CD14-positive monocyte (primary cell): Measurements from ENCODE around the gene TNN. TPM values are rescaled to one million over a fixed set of nuclear protein-coding genes. Genes with fewer than 3 reads are reported as not detected.

ENCODE experiments used
- DNase-seq, 3 donors: peaks; one replicate each; pipeline ENCODE4 v3.0.0-alpha.2; 2011 to 2022
- H2AFZ ChIP-seq: 2 replicates; pipeline ENCODE4 v1.6.0; 2012; ENCODE audit warnings: mild to moderate bottlenecking, low read depth, low read length, inconsistent platforms; ENCODE audit not compliant: insufficient read depth, poor library complexity, severe bottlenecking
- H3K27ac ChIP-seq, 2 donors: 1 replicate in 1 of 2; 2 replicates in 1 of 2; pipeline ENCODE4 v1.5.1; 2012 to 2013; ENCODE audit warnings: low read length in 2 of 2, control low read depth in 1 of 2, inconsistent platforms in 1 of 2, low read depth in 1 of 2, mild to moderate bottlenecking in 1 of 2
- H3K27me3 ChIP-seq, 2 donors: one replicate each; pipeline versions ENCODE4 v1.6.0 to v1.6.1; 2011 to 2013; ENCODE audit warnings: low read length in 2 of 2; ENCODE audit not compliant: control insufficient read depth in 2 of 2, insufficient read depth in 2 of 2
- H3K36me3 ChIP-seq, 2 donors: replicated peaks in 1 of 2; 1 replicate in 1 of 2; 2 replicates in 1 of 2; pipeline versions ENCODE4 v1.5.1 to v1.6.1; 2012 to 2013; ENCODE audit warnings: low read length in 2 of 2, control low read depth in 1 of 2, inconsistent platforms in 1 of 2, mild to moderate bottlenecking in 1 of 2; ENCODE audit not compliant: insufficient read depth in 2 of 2, control insufficient read depth in 1 of 2
- H3K4me1 ChIP-seq, 2 donors: 1 replicate in 1 of 2; 2 replicates in 1 of 2; pipeline versions ENCODE4 v1.5.1 to v1.6.1; 2012 to 2013; ENCODE audit warnings: low read length in 2 of 2, control low read depth in 1 of 2, inconsistent platforms in 1 of 2, mild to moderate bottlenecking in 1 of 2, moderate library complexity in 1 of 2; ENCODE audit not compliant: insufficient read depth in 2 of 2, control insufficient read depth in 1 of 2
- H3K4me2 ChIP-seq: replicated peaks from 2 replicates; pipeline ENCODE3; 2012; ENCODE audit warnings: low read length, moderate library complexity, mild to moderate bottlenecking; ENCODE audit not compliant: poor library complexity, severe bottlenecking; ENCODE audit errors: extremely low read depth
- H3K4me3 ChIP-seq, 3 experiments: fragments of 200-600 bp in 1 of 3; sonication (generic) in 1 of 3; replicated peaks in 1 of 3; 1 replicate in 2 of 3; 2 replicates in 1 of 3; pipeline ENCODE4 v1.5.1; 2011 to 2013; ENCODE audit warnings: low read length in 3 of 3, mild to moderate bottlenecking in 3 of 3, control low read depth in 2 of 3, low read depth in 2 of 3, inconsistent platforms in 1 of 3, moderate library complexity in 1 of 3
- H3K79me2 ChIP-seq: 2 replicates; pipeline ENCODE4 v1.6.0; 2012; ENCODE audit warnings: mild to moderate bottlenecking, control low read depth, inconsistent platforms, low read length, moderate library complexity; ENCODE audit not compliant: insufficient read depth
- H3K9ac ChIP-seq: 2 replicates; pipeline ENCODE4 v1.6.0; 2017; ENCODE audit warnings: low read length, mild to moderate bottlenecking; ENCODE audit not compliant: insufficient read depth, poor library complexity, severe bottlenecking
- H3K9me3 ChIP-seq, 2 donors: replicated peaks in 1 of 2; 1 replicate in 1 of 2; 2 replicates in 1 of 2; pipeline versions ENCODE4 v1.5.1 to v1.6.1; 2012 to 2013; ENCODE audit warnings: low read length in 2 of 2, control low read depth in 1 of 2; ENCODE audit not compliant: control insufficient read depth in 1 of 2, insufficient read depth in 1 of 2
- H4K20me1 ChIP-seq: 2 replicates; pipeline ENCODE4 v1.6.0; 2012; ENCODE audit warnings: mild to moderate bottlenecking, low read length, control low read depth, moderate library complexity; ENCODE audit not compliant: insufficient read depth
- H3K27ac Mint-ChIP-seq, 7 donors: one replicate each; pipeline ENCODE4 v1.8.0; 2020; ENCODE audit warnings: mild to moderate bottlenecking in 7 of 7, mixed read lengths in 7 of 7, moderate library complexity in 6 of 7, inconsistent platforms in 2 of 7
- H3K27me3 Mint-ChIP-seq, 3 donors: one replicate each; pipeline ENCODE4 v1.8.0; 2021 to 2022; ENCODE audit warnings: low read depth in 3 of 3, mild to moderate bottlenecking in 3 of 3, mixed read lengths in 3 of 3, moderate library complexity in 3 of 3, inconsistent platforms in 1 of 3
- H3K36me3 Mint-ChIP-seq, 2 donors: one replicate each; pipeline ENCODE4 v1.8.0; 2020; ENCODE audit warnings: mixed read lengths in 2 of 2, inconsistent platforms in 1 of 2, mild to moderate bottlenecking in 1 of 2
- H3K4me1 Mint-ChIP-seq: one replicate; pipeline ENCODE4 v1.8.0; 2020; ENCODE audit warnings: mild to moderate bottlenecking, mixed read lengths
- H3K4me3 Mint-ChIP-seq, 2 donors: one replicate each; pipeline ENCODE4 v1.8.0; 2020; ENCODE audit warnings: mild to moderate bottlenecking in 2 of 2, mixed read lengths in 2 of 2, moderate library complexity in 1 of 2
- H3K9me3 Mint-ChIP-seq, 7 donors: one replicate each; pipeline ENCODE4 v1.8.0; 2020 to 2022; ENCODE audit warnings: mixed read lengths in 7 of 7, mild to moderate bottlenecking in 6 of 7, moderate library complexity in 6 of 7, inconsistent platforms in 2 of 7
- CTCF ChIP-seq: fragments of 200-600 bp; IDR thresholded peaks from one replicate; pipeline ENCODE4 v1.8.0; 2022; ENCODE audit warnings: antibody characterized with exemption, mild to moderate bottlenecking
- WGBS: methylation state at CpG from one replicate; pipeline ENCODE4 v1.1.5; 2013; ENCODE audit warnings: missing lambda C conversion rate; ENCODE audit not compliant: insufficient coverage; 5-methylcytosine and 5-hydroxymethylcytosine counted together
- intact Hi-C, 2 donors: fragments of 100-400 bp; cut with micrococcal nuclease; formaldehyde crosslinking; loops; one replicate each; pipeline versions ENCODE4 v1.15.0 to v1.15.1; 2023
- polyA plus RNA-seq, 3 donors: library from polyadenylated mRNA; depleted of rRNA in 1 of 3; unstranded in 2 of 3; stranded (reverse) in 1 of 3; fragments of 300-500 nt in 2 of 3; fragments of >200 nt in 1 of 3; fragmentation: Illumina TruSeq in 2 of 3; gene quantifications; 1 replicate in 2 of 3; 2 replicates in 1 of 3; pipeline ENCODE4 v1.2.3, GENCODE V29; 2012 to 2021

The TNN gene
- polyA plus RNA-seq, 3 donors: not detected

DNA sequence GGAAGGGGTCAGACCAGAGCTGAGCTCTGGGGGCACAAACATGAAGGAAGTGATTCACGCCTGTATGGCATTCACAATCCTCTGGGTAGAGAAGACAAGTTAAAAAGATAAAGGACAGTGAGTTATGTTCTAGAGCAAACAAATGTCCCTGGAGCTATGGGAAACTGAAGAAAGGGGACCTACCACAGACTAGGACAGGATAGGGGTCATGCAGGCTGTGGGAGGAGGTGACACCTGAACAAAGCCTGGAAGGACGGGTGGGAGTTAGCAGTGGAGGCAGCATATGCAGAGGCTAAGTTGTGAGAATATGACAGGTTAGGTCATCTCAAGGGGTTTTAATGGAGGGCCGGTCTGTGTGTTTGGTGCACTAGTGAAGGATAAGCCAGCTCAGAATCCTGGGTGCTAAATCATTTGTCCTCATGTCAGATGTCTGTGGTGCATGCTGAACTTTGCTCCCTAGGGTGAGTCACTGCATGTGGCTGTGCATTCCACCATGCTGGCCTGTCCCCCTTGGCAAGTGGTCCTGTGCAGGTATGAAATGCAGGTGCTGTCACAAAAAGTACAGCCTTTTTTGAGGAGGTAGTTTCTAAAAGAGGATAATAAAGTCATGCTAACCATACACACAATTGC, 28.5 kb downstream of the TNN start:
- H3K79me2 ChIP-seq: no peaks in the 10 kb centered on the region
- no peak overlapping the region for H3K27ac Mint-ChIP-seq
- TF ChIP-seq CTCF: no peak
- intact Hi-C loops: no loop called here
- H4K20me1 ChIP-seq: no peaks in the 10 kb centered on the region
- H3K4me1 ChIP-seq: peaks cover 1 to 5% of the 10 kb centered on the region in 2 donors
- H3K9me3 Mint-ChIP-seq: peaks cover 0 to 5% (median 3%) of the 10 kb centered on the region in 7 donors
- no peak overlapping the region for H3K4me3 Mint-ChIP-seq
- H3K36me3 ChIP-seq: no peaks in the 10 kb centered on the region
- no peaks in the 10 kb centered on the region for H3K9me3 ChIP-seq
- H2AFZ ChIP-seq: no peak overlapping the region
- DNase-seq: no peak
- no peak overlapping the region for H3K4me3 ChIP-seq
- H3K27me3 ChIP-seq: no peaks in the 10 kb centered on the region
- H3K4me1 Mint-ChIP-seq: peaks cover 16% of the 10 kb centered on the region
- H3K4me2 ChIP-seq: no peak overlapping the region
- no peak overlapping the region for H3K27ac ChIP-seq
- no peaks in the 10 kb centered on the region for H3K36me3 Mint-ChIP-seq
- WGBS: 86% methylated on average over 3 of the region's 3 CpGs
- H3K27me3 Mint-ChIP-seq: peaks cover 0 to 1% (median 0%) of the 10 kb centered on the region in 3 donors
- no peak overlapping the region for H3K9ac ChIP-seq

DNA sequence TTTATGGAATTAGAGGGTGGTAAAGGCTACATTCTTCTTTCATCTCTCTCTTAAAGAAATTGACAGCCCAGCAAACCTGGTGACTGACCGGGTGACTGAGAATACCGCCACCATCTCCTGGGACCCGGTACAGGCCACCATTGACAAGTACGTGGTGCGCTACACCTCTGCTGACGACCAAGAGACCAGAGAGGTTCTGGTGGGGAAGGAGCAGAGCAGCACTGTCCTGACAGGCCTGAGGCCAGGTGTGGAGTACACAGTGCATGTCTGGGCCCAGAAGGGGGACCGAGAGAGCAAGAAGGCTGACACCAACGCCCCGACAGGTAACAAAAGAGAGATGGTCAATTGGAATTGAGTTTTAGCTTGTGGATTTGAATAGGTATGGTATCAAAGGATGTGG, 29.7 kb downstream of the TNN start:
- TF ChIP-seq CTCF: no peak
- H2AFZ ChIP-seq: no peak overlapping the region
- peaks cover 14% of the 10 kb centered on the region for H3K4me1 Mint-ChIP-seq

More for the DNA sequence above, 29.7 kb downstream of the TNN start:
- intact Hi-C loops: no loop called here
- Mint-ChIP-seq H3K27me3 (peaks cover 0 to 3% (median 1%) of the 10 kb centered on the region in 3 donors), H3K36me3 (no peaks in the 10 kb centered on the region), H3K4me3 (no peak overlapping the region), H3K27ac (no peak overlapping the region), H3K9me3 (peaks cover 0 to 10% (median 7%) of the 10 kb centered on the region in 7 donors)
- Histone ChIP-seq H3K27me3 (no peaks in the 10 kb centered on the region), H3K4me3 (no peak overlapping the region), H4K20me1 (no peaks in the 10 kb centered on the region), H3K9ac (no peak overlapping the region), H3K79me2 (no peaks in the 10 kb centered on the region), H3K9me3 (peaks cover 0 to 3% of the 10 kb centered on the region in 2 donors), H3K27ac (no peak overlapping the region), H3K4me2 (no peak overlapping the region), H3K4me1 (peaks cover 0 to 4% of the 10 kb centered on the region in 2 donors), H3K36me3 (no peaks in the 10 kb centered on the region)
- DNase-seq: no peak
- 95% methylated on average over 8 of the region's 9 CpGs for WGBS
